ENCODE data around the gene MEP1A. TPM values are rescaled to one million over a fixed set of nuclear protein-coding genes. Genes with fewer than 3 reads are reported as not detected.
"Not testable (repeated sequence)": the region's sequence is repeated elsewhere in the genome, so short reads cannot be mapped to it uniquely, and the experiment has no call there.

MEP1A gene, protein sequence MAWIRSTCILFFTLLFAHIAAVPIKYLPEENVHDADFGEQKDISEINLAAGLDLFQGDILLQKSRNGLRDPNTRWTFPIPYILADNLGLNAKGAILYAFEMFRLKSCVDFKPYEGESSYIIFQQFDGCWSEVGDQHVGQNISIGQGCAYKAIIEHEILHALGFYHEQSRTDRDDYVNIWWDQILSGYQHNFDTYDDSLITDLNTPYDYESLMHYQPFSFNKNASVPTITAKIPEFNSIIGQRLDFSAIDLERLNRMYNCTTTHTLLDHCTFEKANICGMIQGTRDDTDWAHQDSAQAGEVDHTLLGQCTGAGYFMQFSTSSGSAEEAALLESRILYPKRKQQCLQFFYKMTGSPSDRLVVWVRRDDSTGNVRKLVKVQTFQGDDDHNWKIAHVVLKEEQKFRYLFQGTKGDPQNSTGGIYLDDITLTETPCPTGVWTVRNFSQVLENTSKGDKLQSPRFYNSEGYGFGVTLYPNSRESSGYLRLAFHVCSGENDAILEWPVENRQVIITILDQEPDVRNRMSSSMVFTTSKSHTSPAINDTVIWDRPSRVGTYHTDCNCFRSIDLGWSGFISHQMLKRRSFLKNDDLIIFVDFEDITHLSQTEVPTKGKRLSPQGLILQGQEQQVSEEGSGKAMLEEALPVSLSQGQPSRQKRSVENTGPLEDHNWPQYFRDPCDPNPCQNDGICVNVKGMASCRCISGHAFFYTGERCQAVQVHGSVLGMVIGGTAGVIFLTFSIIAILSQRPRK
- not detected for polyA plus RNA-seq (ENCODE audit: insufficient read length in 3 of 3)
- long read RNA-seq, donor 1 = 0 reads
- long read RNA-seq, donor 2 = 0 reads
- long read RNA-seq, donor 3 = 0 reads
- long read RNA-seq, donor 4 = 0 reads
- long read RNA-seq, donor 5 = 0 reads
- long read RNA-seq, donor 6 = 0 reads
- long read RNA-seq, donor 7 = 0 reads
- long read RNA-seq, donor 8 = 0 reads
- long read RNA-seq, donor 9 = 0 reads
- long read RNA-seq, donor 10 = 0 reads
- long read RNA-seq, donor 11 = 0 reads
- long read RNA-seq, donor 12, partial matches to known transcripts = 0 of 1 reads
- long read RNA-seq, donor 12, other reads (novel, unspliced or antisense) = 0 of 1 reads
- long read RNA-seq, donor 13 = 0 reads
- long read RNA-seq, donor 14 = 0 reads
- long read RNA-seq, donor 15, transcript MEP1A-201 (14 exons, 2,892 nt) = major isoform, 15 of 75 reads
- long read RNA-seq, donor 15, partial matches to known transcripts = 60 of 75 reads
- long read RNA-seq, donor 15, other reads (novel, unspliced or antisense) = 0 of 75 reads
- long read RNA-seq, donor 16 = 0 reads

DNA sequence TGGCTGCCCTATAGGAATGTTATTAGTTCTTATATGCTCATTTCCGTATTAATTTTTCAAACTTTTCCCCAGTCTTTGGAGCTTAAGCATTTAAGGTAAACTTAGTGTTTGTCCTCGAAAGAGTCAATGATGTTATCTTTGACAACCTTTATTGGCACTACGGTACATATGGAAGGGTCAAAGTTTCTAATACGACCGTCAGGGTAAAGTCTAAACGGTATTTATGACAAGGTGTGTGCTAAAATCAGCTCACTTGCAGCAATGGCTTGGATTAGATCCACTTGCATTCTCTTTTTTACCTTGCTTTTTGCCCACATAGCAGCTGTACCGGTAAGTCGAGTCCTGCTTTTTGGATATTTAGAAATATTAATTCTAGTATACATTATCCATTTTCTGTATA is at the start of gene MEP1A:
Gene MEP1A (plus strand): TSS at position 252 of the 400 bp plus-strand sequence. CDS start 10 bp downstream, at position 262.
- no peak for DNase-seq

DNA sequence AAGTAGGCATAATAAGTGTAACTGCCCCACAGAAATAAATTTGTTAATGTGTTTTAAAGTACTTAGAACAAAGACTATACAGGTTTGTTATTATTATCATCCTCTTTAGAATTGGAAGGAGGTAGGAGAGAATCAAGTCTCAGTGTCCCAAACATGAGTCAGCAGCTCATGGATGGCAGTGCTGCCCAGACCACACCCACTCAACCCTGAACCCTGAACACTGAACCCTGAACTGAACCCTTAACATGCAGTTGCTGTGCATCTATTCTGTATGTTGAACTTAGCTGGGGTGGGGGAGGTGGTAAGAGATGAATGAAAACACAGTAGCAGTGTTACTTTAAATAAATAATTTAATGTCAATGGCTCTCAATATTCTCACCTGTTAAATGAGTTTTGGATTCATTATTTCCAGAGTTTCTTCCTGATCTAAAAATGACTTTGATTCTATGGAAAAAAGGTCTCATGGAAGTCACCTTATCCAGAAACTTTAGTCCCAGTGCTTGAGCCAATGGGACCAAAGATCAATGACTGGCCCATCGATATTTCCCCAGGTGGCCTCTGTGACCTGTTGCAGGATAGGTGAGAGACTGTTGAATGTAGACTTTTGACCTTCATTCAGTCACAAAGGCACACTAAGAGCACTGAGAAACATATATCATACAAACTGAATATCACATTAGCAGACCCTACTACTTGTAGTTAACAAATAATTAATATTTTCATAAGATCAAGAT is 49.6 kb upstream of the MEP1A start:
- no peak for DNase-seq

DNA sequence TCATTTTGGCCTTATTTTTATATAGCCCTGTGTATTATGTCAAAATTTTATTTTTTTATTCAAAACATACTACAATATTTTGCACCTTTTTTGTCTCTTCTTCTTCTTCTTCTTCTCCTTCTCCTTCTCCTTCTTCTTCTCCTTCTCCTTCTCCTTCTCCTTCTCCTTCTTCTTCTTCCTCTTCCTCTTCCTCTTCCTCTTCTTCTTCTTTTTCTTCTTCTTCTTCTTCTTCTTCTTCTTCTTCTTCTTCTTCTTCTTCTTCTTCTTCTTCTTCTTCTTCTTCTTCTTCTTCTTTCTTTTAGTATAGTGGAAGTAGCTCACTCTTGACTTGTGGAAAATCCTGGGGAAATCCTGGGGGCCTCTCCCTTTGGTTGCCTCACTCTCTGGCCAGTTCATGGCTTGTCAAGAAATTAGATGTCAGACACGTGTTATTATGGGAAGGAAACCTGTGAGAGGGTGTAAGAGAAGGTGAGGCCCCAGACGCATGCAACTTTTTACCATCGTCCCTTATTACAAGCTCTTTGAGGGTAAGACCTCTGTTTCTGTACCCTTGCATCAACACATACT is 48.9 kb upstream of the MEP1A start:
- DNase-seq = not testable (repeated sequence)

DNA sequence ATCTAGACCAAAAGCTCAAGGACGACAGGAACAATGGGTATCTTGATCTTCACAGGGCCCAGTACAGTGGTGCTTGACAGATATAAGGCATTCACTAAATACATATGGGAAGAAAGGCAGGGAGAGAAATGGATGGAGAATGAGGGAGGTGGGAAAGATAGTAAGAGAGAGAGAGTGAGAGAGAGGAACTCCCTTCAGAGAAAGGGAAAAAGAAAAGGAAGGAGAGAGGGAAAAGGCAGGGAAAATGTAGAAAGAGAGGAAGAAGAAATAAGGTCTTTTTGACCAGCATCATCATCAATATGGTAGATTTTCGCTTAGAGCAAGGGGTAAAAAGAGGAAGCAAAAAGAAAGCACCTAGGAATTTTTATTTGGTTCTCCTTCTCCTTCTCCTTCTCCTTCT is 47.2 kb upstream of the MEP1A start:
- no peak for DNase-seq

DNA sequence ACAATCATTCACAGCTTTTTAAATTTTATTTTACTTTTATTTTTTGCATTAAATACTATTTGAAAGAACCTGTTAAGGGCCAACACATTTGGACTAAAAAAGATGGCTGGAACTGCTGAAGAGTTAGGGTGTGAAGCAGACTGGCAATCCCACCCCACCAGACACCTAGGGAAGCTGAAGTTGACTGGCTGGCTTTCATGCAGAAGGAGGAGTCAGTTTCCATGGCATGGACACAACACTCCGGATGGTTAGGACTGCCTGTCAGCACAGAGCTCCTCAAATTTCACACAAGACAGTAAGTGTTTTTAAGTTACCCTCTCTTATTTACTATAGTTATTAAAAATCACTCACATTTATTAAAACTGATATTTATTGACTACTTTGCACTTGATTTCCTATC is 46.5 kb upstream of the MEP1A start, which contains the start of gene ANKRD66:
Gene ANKRD66 (plus strand): TSS at position 238 of the 400 bp plus-strand sequence. CDS start 5,016 bp downstream, outside the sequence.
- DNase-seq = peak; percentile 31

DNA sequence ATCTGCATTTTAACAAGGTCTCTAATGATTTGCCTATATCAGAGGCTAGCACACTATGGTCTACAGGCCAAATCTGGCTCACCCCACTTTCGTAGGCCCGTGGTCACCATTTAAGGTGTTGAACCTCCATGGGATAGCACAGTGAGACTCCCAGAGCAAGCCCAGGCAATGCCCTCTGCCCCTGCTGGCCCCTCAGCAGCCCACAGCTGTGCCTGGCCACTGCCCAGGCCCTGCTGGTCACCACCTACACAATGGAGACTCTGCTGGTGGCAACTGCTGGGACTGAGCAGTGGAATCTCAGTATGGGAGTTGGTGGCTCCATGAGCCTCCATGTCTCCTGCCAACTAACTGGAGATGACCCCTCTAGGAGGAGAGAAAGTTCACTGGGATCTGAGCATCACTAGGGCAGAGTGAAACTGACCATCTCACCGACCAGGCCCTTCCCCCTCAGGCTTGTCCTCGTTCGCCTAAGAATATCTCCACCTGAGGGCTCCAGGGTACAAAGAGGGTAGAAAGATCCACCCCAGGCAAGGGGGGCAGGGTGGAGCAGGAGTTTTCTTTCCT is 44.2 kb upstream of the MEP1A start:
- no peak for DNase-seq

DNA sequence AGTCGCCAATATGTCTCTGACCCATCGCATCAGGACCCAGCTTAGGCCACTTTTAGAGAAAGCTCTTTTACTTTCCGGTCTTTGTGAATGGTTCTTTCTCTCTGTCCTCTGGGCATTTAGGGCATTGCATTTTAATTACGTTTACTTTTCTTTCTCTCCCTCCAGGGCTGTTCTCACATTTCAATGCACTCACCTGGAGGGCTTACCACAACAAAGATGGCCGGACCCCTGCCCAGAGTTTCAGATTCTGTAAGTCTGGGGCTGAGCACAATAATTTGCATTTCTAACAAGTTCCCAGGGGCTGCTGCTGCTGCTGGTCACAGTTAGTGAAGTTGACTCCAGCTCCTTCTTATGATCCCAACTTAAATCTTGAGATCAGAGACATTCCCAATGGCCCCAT is 43.5 kb upstream of the MEP1A start:
- no peak for DNase-seq

DNA sequence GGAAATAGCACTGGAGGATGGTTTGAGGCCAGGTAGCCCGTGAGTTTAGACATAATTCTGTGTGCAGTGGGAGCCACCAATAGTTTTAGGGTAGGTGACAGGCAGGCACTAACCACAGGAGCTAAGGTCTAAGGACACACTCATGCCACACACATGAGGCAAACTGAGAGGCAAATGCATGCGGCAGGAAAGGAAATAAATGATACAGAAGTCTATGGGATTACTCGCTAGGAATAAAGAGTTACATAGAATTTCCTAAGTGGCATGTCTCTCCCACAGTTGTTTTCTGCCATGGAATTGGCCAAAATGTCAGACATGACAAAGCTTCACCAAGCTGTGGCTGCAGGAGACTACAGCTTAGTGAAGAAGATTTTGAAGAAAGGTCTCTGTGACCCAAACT is 41.5 kb upstream of the MEP1A start:
- no peak for DNase-seq

DNA sequence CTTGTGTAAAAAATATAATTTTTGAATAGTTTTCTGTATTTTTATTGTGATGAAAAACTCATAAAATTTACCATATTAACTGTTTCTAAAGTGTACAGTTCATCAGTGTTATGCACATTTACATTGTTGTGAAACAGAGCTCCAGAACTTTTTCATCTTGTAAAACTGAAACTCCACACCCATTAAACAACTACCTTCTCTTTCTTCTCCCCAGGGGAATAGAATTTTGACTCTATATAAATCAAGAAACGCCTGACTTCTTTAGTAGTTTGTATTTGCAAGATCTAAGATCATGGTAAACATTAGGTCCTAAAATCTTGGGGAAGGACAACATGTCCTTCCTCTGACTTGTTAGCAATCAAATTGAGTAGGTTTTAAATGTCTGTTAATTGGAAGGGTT is 37.3 kb upstream of the MEP1A start:
- no peak for DNase-seq

DNA sequence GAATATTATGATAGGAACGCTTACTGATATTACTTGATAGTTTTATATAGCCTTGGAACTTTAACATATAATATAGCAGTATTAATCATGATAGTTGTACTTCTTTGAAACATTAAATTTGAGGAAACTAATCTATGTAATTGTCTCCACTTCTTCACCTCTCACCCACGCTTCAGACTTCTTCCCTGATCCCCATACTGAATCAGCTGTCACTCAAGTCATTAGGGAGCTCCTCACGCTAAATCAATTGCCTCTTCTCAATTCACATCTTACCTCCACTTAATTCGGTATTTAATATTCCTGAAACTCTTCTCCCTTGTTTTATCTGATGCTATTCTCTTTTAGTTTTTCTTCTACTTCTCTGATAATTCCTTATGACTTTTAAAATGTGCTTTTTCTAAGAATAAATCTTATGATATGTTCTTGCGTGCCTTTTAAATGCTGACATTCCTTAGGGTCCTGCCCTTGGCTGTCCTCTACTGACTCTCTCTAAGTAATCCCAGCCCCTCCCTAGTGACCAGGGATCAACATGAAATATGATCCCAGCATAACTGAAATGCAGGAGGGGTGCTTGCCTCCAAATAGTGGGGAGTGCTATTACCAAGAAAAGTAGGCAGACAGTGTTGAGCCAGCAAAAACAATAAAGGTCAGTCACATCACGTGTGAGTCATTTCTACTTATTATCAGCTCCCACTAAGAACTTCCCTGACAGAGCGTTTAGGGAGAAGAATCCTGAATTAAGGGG is 36.5 kb upstream of the MEP1A start:
- peak; percentile 9 for DNase-seq

DNA sequence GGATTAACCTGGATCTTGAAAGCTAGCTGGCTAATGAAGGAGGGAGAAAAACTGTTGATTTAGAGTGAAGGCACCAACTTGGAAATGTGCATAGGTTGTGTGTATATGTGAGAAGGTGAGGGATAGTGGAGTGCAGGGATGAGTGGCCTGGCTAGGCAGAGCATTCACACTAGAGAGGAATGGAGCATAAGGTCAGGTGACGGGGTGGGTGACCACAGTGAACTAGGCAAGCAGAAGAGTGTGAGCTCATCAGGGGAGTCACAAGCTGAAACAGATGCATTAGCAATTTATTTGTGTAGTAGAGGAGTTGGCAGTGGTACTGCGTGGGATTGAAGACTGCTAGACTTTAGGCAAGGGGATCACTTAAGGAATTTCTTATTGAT is 36.0 kb upstream of the MEP1A start:
- no peak for DNase-seq

DNA sequence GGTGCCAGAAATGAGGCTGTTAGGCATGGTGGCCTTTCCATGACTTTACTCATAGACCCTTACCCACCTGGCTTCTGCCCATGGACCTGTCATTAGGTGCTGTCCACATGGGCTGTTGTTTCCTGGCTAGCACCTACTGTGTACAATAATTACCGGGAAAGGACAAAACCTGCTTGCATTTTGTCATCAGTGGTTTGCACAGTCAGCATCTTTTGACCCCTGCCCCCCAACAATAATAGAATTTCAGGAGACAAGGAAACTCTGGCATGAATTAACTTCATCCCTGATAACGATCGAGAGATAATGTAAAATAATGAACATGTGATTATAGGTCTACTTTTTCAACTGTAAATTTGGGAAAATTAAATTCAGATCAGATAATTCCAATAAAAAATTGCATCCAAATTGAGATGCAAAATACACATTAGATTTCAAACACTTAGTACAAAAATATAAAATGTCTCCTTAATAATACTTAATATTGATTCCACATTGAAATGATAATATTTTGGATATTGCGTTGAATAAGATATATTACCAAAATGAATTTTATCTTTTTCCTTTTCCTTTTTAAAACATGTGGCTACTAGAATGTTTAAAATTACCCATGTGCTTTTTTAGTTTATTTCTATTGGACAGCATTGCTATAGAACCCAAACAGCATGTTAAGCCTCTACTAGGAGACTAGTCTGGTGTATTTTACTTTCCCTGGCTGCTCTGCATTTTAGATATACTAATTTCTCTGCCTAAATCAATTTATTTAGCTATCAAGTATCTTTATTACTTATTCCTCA is 34.0 kb upstream of the MEP1A start:
- DNase-seq = no peak

DNA sequence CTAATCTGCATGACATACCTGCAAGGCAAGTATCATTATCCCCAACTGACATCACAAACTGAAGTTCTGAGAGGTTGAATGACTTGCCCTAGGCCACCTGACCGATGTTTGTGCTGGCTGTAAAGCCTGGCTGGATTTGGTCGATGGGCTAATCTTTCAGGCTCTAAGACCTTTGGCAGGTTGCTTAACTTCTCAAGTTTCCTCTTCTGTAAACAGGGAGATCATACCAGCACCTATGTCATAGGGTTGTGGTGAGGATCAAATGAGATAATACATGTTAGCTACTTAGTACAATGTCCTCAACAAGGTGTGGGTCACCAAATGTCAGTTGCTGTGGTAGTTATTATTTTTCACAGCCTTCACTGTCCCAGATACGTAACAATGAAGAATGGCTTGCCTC is 32.3 kb upstream of the MEP1A start:
- DNase-seq = no peak

DNA sequence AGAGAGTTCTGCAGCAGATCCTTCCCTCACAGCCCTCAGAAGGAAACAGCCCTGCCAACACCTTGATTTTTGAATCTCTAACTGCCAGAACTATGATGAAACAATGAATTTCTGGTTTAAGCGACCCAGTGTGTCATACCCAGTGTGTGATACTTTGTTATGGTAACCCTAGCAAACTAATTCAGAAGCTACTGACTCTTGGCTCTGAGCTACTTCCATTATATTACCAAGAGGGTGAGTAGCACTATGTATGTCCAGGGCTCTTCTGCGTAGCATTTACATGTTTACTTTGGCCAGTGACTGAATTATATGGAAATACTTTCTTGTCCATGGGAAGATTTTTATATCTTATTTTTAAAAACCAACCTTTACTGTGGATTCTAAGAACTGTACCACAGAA is 29.7 kb upstream of the MEP1A start:
- no peak for DNase-seq

DNA sequence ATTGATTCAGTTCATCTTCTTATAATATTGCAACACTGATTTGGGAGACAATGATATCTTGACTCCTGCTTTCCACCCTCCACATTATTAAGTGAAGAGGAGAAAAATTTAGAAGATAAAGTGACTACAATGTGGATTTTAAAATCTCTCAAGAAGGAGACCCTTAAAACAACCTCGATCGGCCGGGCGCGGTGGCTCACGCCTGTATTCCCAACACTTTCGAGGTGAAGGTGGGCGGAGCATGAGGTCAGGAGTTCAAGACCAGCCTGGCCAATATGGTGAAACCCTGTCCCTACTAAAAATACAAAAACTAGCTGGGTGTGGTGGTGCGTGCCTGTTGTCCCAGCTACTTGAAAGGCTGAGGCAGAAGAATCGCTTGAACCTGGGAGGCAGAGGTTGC is 28.9 kb upstream of the MEP1A start:
- not testable (repeated sequence) for DNase-seq

DNA sequence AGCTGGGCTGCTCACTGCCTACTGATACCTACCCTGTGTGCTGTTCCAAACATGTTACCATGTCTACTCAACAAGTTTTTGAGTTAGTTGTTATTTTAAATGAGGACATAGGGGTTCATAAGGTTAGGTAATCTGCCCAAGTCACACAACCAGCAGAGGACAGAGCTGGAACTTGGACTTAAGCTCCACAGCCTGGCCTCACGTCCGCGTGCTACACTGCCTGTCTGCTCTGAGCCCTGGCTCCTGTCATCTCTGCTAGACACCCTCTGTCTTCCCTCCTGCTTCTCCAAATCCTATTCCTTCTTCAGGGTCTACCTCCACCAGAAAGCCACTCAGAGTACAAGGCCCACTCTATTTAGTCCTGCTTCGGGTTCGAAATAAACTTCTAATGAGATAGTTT is 28.2 kb upstream of the MEP1A start:
- no peak for DNase-seq

DNA sequence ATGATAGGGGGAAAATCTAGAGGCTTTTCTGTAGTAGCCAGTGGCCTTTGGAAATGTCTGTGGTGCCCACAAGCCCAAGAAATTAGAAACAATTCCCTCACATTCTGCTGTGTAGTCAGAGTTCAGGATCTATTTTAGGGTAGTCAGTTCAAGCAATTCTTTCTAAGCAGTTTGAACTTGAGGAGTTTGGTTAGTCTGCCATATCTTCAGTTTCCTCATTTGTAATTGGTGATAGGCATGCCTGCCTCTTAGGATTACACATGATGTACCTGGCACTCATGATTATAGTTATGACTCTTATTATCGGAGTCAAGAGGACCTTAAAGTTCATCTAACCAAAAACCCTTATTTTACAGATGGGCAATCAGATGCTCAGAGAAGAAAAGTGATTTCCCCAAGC is 21.2 kb upstream of the MEP1A start:
- DNase-seq = no peak

DNA sequence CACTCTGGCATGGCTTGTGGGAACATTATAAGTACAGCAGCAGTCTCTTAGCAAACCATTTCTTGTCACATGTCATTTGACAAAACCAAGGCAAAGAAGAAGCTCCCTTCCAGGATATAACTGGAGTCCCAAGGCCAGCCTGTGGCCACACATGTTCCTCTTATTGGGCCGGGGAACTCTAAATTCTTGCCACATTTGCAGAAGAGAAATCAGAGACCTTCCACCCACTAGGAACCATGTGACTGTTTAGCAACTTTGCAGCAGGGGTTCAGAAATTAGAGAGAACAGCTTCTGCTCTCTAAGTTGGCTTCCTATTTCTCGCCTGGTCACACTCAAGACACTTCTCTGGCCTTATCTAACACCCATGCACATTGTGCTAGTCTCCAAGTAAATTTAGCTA is 20.4 kb upstream of the MEP1A start:
- DNase-seq = no peak
